Measurements from ENCODE around the gene TOX3. TPM values are rescaled to one million over a fixed set of nuclear protein-coding genes. Genes with fewer than 3 reads are reported as not detected.

TOX3 gene
- total and polyA plus RNA-seq, 2 experiments from 2014 or later, result 9.8 to 15.6 TPM

DNA sequence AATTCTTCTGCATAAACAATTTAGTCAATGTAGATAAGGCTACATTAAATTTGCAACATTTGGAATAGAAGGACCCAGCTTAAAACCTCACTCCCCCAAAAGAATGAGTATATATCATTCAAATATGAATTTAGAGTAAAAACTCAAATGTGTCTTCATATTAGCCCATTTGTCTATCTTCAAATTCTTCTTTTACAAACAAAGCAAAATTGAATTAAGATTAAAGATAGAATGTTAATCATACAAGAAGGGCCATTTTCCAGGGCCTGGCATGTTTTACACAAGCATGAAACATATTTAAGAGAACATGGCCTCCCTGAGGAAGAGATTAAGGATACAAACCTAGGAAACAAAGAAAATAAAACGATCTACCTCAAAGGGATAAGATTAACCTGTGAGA, 8.4 kb downstream of the TOX3 start (continued):
- TF ChIP-seq, protein P1, sequence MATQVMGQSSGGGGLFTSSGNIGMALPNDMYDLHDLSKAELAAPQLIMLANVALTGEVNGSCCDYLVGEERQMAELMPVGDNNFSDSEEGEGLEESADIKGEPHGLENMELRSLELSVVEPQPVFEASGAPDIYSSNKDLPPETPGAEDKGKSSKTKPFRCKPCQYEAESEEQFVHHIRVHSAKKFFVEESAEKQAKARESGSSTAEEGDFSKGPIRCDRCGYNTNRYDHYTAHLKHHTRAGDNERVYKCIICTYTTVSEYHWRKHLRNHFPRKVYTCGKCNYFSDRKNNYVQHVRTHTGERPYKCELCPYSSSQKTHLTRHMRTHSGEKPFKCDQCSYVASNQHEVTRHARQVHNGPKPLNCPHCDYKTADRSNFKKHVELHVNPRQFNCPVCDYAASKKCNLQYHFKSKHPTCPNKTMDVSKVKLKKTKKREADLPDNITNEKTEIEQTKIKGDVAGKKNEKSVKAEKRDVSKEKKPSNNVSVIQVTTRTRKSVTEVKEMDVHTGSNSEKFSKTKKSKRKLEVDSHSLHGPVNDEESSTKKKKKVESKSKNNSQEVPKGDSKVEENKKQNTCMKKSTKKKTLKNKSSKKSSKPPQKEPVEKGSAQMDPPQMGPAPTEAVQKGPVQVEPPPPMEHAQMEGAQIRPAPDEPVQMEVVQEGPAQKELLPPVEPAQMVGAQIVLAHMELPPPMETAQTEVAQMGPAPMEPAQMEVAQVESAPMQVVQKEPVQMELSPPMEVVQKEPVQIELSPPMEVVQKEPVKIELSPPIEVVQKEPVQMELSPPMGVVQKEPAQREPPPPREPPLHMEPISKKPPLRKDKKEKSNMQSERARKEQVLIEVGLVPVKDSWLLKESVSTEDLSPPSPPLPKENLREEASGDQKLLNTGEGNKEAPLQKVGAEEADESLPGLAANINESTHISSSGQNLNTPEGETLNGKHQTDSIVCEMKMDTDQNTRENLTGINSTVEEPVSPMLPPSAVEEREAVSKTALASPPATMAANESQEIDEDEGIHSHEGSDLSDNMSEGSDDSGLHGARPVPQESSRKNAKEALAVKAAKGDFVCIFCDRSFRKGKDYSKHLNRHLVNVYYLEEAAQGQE (IDR thresholded peaks at IDR 0.05; ENCODE audit: unreplicated experiment), result no peak
- TF ChIP-seq EZH2 (IDR thresholded peaks at IDR 0.05; ENCODE audit: low read depth, unreplicated experiment), result no peak
- no peak for TF ChIP-seq EZH2phosphoT487 (IDR thresholded peaks at IDR 0.05; ENCODE audit: unreplicated experiment)
- no peak for TF ChIP-seq POLR2AphosphoS5 (IDR thresholded peaks at IDR 0.05; ENCODE audit: low read depth)
- TF ChIP-seq CREB1 (CRISPR knock-in tag; IDR thresholded peaks at IDR 0.05; ENCODE audit: low read depth), result no peak
- TF ChIP-seq, protein P2, sequence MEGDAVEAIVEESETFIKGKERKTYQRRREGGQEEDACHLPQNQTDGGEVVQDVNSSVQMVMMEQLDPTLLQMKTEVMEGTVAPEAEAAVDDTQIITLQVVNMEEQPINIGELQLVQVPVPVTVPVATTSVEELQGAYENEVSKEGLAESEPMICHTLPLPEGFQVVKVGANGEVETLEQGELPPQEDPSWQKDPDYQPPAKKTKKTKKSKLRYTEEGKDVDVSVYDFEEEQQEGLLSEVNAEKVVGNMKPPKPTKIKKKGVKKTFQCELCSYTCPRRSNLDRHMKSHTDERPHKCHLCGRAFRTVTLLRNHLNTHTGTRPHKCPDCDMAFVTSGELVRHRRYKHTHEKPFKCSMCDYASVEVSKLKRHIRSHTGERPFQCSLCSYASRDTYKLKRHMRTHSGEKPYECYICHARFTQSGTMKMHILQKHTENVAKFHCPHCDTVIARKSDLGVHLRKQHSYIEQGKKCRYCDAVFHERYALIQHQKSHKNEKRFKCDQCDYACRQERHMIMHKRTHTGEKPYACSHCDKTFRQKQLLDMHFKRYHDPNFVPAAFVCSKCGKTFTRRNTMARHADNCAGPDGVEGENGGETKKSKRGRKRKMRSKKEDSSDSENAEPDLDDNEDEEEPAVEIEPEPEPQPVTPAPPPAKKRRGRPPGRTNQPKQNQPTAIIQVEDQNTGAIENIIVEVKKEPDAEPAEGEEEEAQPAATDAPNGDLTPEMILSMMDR (conservative IDR thresholded peaks at IDR 0.05; ENCODE audit: low read depth in 2 of 2), result no peak

DNA sequence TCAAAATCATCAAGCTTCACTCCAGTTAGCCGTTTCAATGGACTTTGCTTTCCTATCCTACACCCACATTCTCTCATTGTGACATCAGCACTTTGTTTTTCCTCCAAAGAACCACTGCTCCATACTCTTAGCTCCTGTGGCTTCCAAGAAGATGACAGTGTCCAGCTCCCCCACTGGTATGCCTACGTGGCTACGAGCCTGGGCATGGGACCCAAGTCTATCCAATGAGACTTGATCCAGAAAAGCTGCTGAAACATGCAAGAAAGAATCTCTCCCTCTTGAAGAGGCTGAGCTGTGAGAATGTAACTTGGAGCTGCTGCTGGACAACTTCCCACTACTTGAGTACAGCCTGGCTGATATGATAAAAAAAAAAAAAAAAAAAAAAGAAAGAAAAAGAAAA, 9.4 kb downstream of the TOX3 start:
- H4K20me1 ChIP-seq (replicated peaks; ENCODE audit: insufficient read depth), result peaks cover 17% of the 10 kb centered on the region
- no peaks in the 10 kb centered on the region for H3K27me3 ChIP-seq (ENCODE audit: insufficient read depth)
- H3K4me1 ChIP-seq (ENCODE audit: insufficient read depth), result peaks cover 14% of the 10 kb centered on the region
- no peak overlapping the region for H3K4me3 ChIP-seq
- Mint-ChIP-seq H3K9me3 (no peaks in the 10 kb centered on the region), H3K4me1 (peaks cover 8% of the 10 kb centered on the region), H3K27ac (no peak overlapping the region), H3K27me3 (ENCODE audit: insufficient read depth, low read depth, poor library complexity) (no peaks in the 10 kb centered on the region), H3K36me3 (ENCODE audit: low read depth) (peaks cover 13% of the 10 kb centered on the region; the same call in 1 of the 3 replicates), H3K4me3 (no peak overlapping the region)
- no peaks in the 10 kb centered on the region for H3K36me3 ChIP-seq (ENCODE audit: insufficient read depth)
- no peak overlapping the region for H3K4me2 ChIP-seq
- no peaks in the 10 kb centered on the region for H3F3A ChIP-seq (replicated peaks; ENCODE audit: low read depth)
- no peak overlapping the region for H2AFZ ChIP-seq
- H3K9me2 ChIP-seq (ENCODE audit: insufficient read depth), result peaks cover 20% of the 10 kb centered on the region; the same call in 1 of the 2 replicates
- H3K79me2 ChIP-seq (replicated peaks; ENCODE audit: insufficient read depth), result peaks cover 94% of the 10 kb centered on the region
- TF ChIP-seq EZH2 (IDR thresholded peaks at IDR 0.05; ENCODE audit: low read depth, unreplicated experiment), result no peak
- TF ChIP-seq, protein P2 (conservative IDR thresholded peaks at IDR 0.05; ENCODE audit: low read depth in 2 of 2), result no peak
- no peak overlapping the region for H3K27ac ChIP-seq (ENCODE audit: low read depth)
- no peak for ATAC-seq
- no peak for DNase-seq (ENCODE audit: low spot score)
